HT-29 (cell line): Measurements from ENCODE around the gene BANK1. TPM values are rescaled to one million over a fixed set of nuclear protein-coding genes. Genes with fewer than 3 reads are reported as not detected.
A peak's percentile ranks its signal among the peaks of the same experiment; 100 is the strongest.

Experiments
- DNase-seq: peaks from one replicate; pipeline ENCODE4 v3.0.0-alpha.2; 2015; ENCODE audit warnings: low spot score
- total RNA-seq: library from RNA; depleted of rRNA; stranded (reverse); fragments of >200 nt; shearing (Covaris generic); gene quantifications from 2 replicates; pipeline ENCODE4 v1.2.3, GENCODE V29; 2014

The BANK1 gene
- total RNA-seq, 1 experiment from 2014 or later: 0.43 TPM

- DNase-seq: no peak
These were observed 231.8 kb downstream of the BANK1 start for GRCh38 chr4:102022343-102022742.

- DNase-seq: no peak
These were observed 237.4 kb downstream of the BANK1 start for GRCh38 chr4:102027961-102028360.

- no peak for DNase-seq
These were observed 240.9 kb downstream of the BANK1 start for GRCh38 chr4:102031406-102031805.

GRCh38 chr4:102036016-102036415 is 245.5 kb downstream of the BANK1 start:
- no peak for DNase-seq

- DNase-seq: no peak
These were observed 246.3 kb downstream of the BANK1 start for GRCh38 chr4:102036619-102037376.

- DNase-seq: no peak
These were observed 247.0 kb downstream of the BANK1 start for GRCh38 chr4:102037566-102037965.

GRCh38 chr4:102042871-102043802 is 252.6 kb downstream of the BANK1 start:
- DNase-seq: peak; percentile 22

GRCh38 chr4:102047616-102048015 is 257.1 kb downstream of the BANK1 start:
- no peak for DNase-seq

- DNase-seq: no peak
These were observed 265.3 kb downstream of the BANK1 start for GRCh38 chr4:102055805-102056204.

- no peak for DNase-seq
These were observed 266.6 kb downstream of the BANK1 start for GRCh38 chr4:102057122-102057521.

- DNase-seq: no peak
These were observed 270.6 kb downstream of the BANK1 start for GRCh38 chr4:102061133-102061532.

GRCh38 chr4:102064747-102065442 is 274.4 kb downstream of the BANK1 start:
- DNase-seq: no peak

GRCh38 chr4:102076622-102077021 is 286.1 kb downstream of the BANK1 start:
- DNase-seq: no peak

GRCh38 chr4:102080184-102080583 is 289.7 kb downstream of the BANK1 start:
- DNase-seq: no peak

- DNase-seq: no peak
These were observed 299.5 kb downstream of the BANK1 start for GRCh38 chr4:102089850-102090621.

GRCh38 chr4:102091656-102092055 is 301.1 kb downstream of the BANK1 start:
- no peak for DNase-seq

GRCh38 chr4:102094481-102094880 is 304.0 kb downstream of the BANK1 start:
- DNase-seq: no peak

GRCh38 chr4:102103368-102103767 is 312.8 kb downstream of the BANK1 start:
- no peak for DNase-seq

GRCh38 chr4:102104278-102104677 is 313.7 kb downstream of the BANK1 start:
- no peak for DNase-seq

- DNase-seq: no peak
These were observed 315.5 kb downstream of the BANK1 start for GRCh38 chr4:102105983-102106382.

GRCh38 chr4:102114118-102114630 is 323.6 kb downstream of the BANK1 start:
- DNase-seq: no peak
